T-helper 1 cell treated with Interleukin-12 subunit alpha and Interleukin-12 subunit beta and Interleukin-4 antibody, amounts not matched to agents 30 μg/mL and 1 μg/mL, for 36 hours (primary cell): ENCODE measurements around the gene TMPRSS9.

ENCODE experiments used
- H3K27ac Mint-ChIP-seq: one replicate; pipeline ENCODE4 v1.8.0; 2021; ENCODE audit warnings: mild to moderate bottlenecking, mixed read lengths
- H3K27me3 Mint-ChIP-seq: one replicate; pipeline ENCODE4 v1.8.0; 2021; ENCODE audit warnings: low read depth, mixed read lengths
- H3K36me3 Mint-ChIP-seq: one replicate; pipeline ENCODE4 v1.8.0; 2021; ENCODE audit warnings: low read depth, mixed read lengths
- H3K4me1 Mint-ChIP-seq: one replicate; pipeline ENCODE4 v1.8.0; 2021; ENCODE audit warnings: low read depth, mixed read lengths
- H3K4me3 Mint-ChIP-seq: one replicate; pipeline ENCODE4 v1.8.0; 2021; ENCODE audit warnings: mild to moderate bottlenecking, moderate library complexity, mixed read lengths
- H3K9me3 Mint-ChIP-seq: one replicate; pipeline ENCODE4 v1.8.0; 2021; ENCODE audit warnings: mixed read lengths

The TMPRSS9 gene

GRCh38 chr19:2324220-2324948 lies 35.7 kb upstream of the TMPRSS9 start:
- no peak overlapping the region for H3K27ac Mint-ChIP-seq
- H3K4me1 Mint-ChIP-seq = peaks cover 26% of the 10 kb centered on the region
- no peak overlapping the region for H3K4me3 Mint-ChIP-seq
- peaks cover 18% of the 10 kb centered on the region for H3K36me3 Mint-ChIP-seq
- no peaks in the 10 kb centered on the region for H3K9me3 Mint-ChIP-seq
- H3K27me3 Mint-ChIP-seq = no peaks in the 10 kb centered on the region

GRCh38 chr19:2325281-2326046 lies 34.6 kb upstream of the TMPRSS9 start:
- H3K4me3 Mint-ChIP-seq = peak overlapping the region; percentile 71
- H3K9me3 Mint-ChIP-seq = no peaks in the 10 kb centered on the region
- H3K27me3 Mint-ChIP-seq = no peaks in the 10 kb centered on the region
- H3K27ac Mint-ChIP-seq = peak overlapping the region; percentile 62
- peaks cover 35% of the 10 kb centered on the region for H3K4me1 Mint-ChIP-seq
- H3K36me3 Mint-ChIP-seq = peaks cover 23% of the 10 kb centered on the region

- H3K36me3 Mint-ChIP-seq = peaks cover 23% of the 10 kb centered on the region
- H3K9me3 Mint-ChIP-seq = no peaks in the 10 kb centered on the region
- H3K4me3 Mint-ChIP-seq = peak overlapping the region; percentile 96
- peak overlapping the region; percentile 96 for H3K27ac Mint-ChIP-seq
- no peaks in the 10 kb centered on the region for H3K27me3 Mint-ChIP-seq
- peaks cover 44% of the 10 kb centered on the region for H3K4me1 Mint-ChIP-seq
Measured at GRCh38 chr19:2326699-2327360, 33.2 kb upstream of the TMPRSS9 start.

- peaks cover 23% of the 10 kb centered on the region for H3K36me3 Mint-ChIP-seq
- H3K4me1 Mint-ChIP-seq = peaks cover 51% of the 10 kb centered on the region
- H3K4me3 Mint-ChIP-seq = peak overlapping the region; percentile 96
Measured at GRCh38 chr19:2327773-2328400, 32.2 kb upstream of the TMPRSS9 start.

GRCh38 chr19:2328401-2329148 lies 31.5 kb upstream of the TMPRSS9 start, which contains the start of the genes LSM7 and SPPL2B:
LSM7 (minus strand) TSS chr19:2328586; CDS start chr19:2328566, 20 bp downstream.
SPPL2B (plus strand) TSS chr19:2328684; CDS start chr19:2328710, 26 bp downstream.
- peaks cover 23% of the 10 kb centered on the region for H3K36me3 Mint-ChIP-seq
- peak within 1 kb of the TSS; percentile 96 for H3K4me3 Mint-ChIP-seq
- peak within 1 kb of the TSS; percentile 96 for H3K27ac Mint-ChIP-seq
- H3K27me3 Mint-ChIP-seq = no peaks in the 10 kb centered on the region
- peaks cover 51% of the 10 kb centered on the region for H3K4me1 Mint-ChIP-seq
- no peaks in the 10 kb centered on the region for H3K9me3 Mint-ChIP-seq

More at GRCh38 chr19:2327773-2328400, 32.2 kb upstream of the TMPRSS9 start:
- H3K9me3 Mint-ChIP-seq = no peaks in the 10 kb centered on the region
- H3K27me3 Mint-ChIP-seq = no peaks in the 10 kb centered on the region
- peak overlapping the region; percentile 96 for H3K27ac Mint-ChIP-seq

- H3K4me1 Mint-ChIP-seq = peaks cover 51% of the 10 kb centered on the region
- no peaks in the 10 kb centered on the region for H3K9me3 Mint-ChIP-seq
- H3K4me3 Mint-ChIP-seq = peak overlapping the region; percentile 88
- H3K36me3 Mint-ChIP-seq = peaks cover 23% of the 10 kb centered on the region
- H3K27ac Mint-ChIP-seq = peak overlapping the region; percentile 92
- H3K27me3 Mint-ChIP-seq = no peaks in the 10 kb centered on the region
Measured at GRCh38 chr19:2329149-2329478, 31.0 kb upstream of the TMPRSS9 start.

- Mint-ChIP-seq H3K36me3 (peaks cover 22% of the 10 kb centered on the region), H3K4me3 (peak overlapping the region; percentile 88), H3K27me3 (no peaks in the 10 kb centered on the region), H3K27ac (peak overlapping the region; percentile 92), H3K9me3 (no peaks in the 10 kb centered on the region), H3K4me1 (peaks cover 51% of the 10 kb centered on the region)
Measured at GRCh38 chr19:2329501-2329916, 30.6 kb upstream of the TMPRSS9 start.

- peak overlapping the region; percentile 46 for H3K27ac Mint-ChIP-seq
- H3K9me3 Mint-ChIP-seq = no peaks in the 10 kb centered on the region
- peaks cover 51% of the 10 kb centered on the region for H3K4me1 Mint-ChIP-seq
- no peaks in the 10 kb centered on the region for H3K27me3 Mint-ChIP-seq
- peaks cover 19% of the 10 kb centered on the region for H3K36me3 Mint-ChIP-seq
- peak overlapping the region; percentile 88 for H3K4me3 Mint-ChIP-seq
Measured at GRCh38 chr19:2330255-2330631, 29.8 kb upstream of the TMPRSS9 start.

- Mint-ChIP-seq H3K9me3 (peaks cover 2% of the 10 kb centered on the region), H3K4me3 (peak overlapping the region; percentile 40), H3K4me1 (peaks cover 49% of the 10 kb centered on the region), H3K27me3 (no peaks in the 10 kb centered on the region), H3K27ac (peak overlapping the region; percentile 46), H3K36me3 (peaks cover 19% of the 10 kb centered on the region)
Measured at GRCh38 chr19:2330632-2331284, 29.3 kb upstream of the TMPRSS9 start.

- Mint-ChIP-seq H3K36me3 (peaks cover 21% of the 10 kb centered on the region), H3K27ac (peak overlapping the region; percentile 88), H3K4me3 (no peak overlapping the region), H3K4me1 (peaks cover 40% of the 10 kb centered on the region), H3K27me3 (no peaks in the 10 kb centered on the region), H3K9me3 (peaks cover 5% of the 10 kb centered on the region)
Measured at GRCh38 chr19:2331601-2332246, 28.3 kb upstream of the TMPRSS9 start.

GRCh38 chr19:2332341-2333026 lies 27.6 kb upstream of the TMPRSS9 start:
- Mint-ChIP-seq H3K4me1 (peaks cover 34% of the 10 kb centered on the region), H3K27ac (peak overlapping the region; percentile 88), H3K4me3 (peak overlapping the region; percentile 40), H3K36me3 (peaks cover 20% of the 10 kb centered on the region), H3K9me3 (peaks cover 5% of the 10 kb centered on the region), H3K27me3 (no peaks in the 10 kb centered on the region)

GRCh38 chr19:2333027-2333806 lies 26.8 kb upstream of the TMPRSS9 start:
- Mint-ChIP-seq H3K36me3 (peaks cover 19% of the 10 kb centered on the region), H3K4me1 (peaks cover 30% of the 10 kb centered on the region), H3K27ac (no peak overlapping the region), H3K27me3 (no peaks in the 10 kb centered on the region), H3K9me3 (peaks cover 5% of the 10 kb centered on the region), H3K4me3 (no peak overlapping the region)
